AG10803 (cell line): ENCODE measurements around the gene RUFY1.
"Not testable (repeated sequence)": the region's sequence is repeated elsewhere in the genome, so short reads cannot be mapped to it uniquely, and the experiment has no call there.

ENCODE experiments used
- DNase-seq: peaks from one replicate; pipeline ENCODE4 v3.0.0; 2010; ENCODE audit warnings: low read depth
- H3K4me3 ChIP-seq: 2 replicates; pipeline ENCODE4 v1.5.1; 2011; ENCODE audit warnings: mild to moderate bottlenecking, low read length, control low read depth
- TF ChIP-seq, protein P1 (sequence below): conservative IDR thresholded peaks from 2 replicates; pipeline ENCODE4 v1.5.1; 2011; ENCODE audit warnings: mild to moderate bottlenecking, low read length, control low read depth, inconsistent platforms

The RUFY1 gene

DNA sequence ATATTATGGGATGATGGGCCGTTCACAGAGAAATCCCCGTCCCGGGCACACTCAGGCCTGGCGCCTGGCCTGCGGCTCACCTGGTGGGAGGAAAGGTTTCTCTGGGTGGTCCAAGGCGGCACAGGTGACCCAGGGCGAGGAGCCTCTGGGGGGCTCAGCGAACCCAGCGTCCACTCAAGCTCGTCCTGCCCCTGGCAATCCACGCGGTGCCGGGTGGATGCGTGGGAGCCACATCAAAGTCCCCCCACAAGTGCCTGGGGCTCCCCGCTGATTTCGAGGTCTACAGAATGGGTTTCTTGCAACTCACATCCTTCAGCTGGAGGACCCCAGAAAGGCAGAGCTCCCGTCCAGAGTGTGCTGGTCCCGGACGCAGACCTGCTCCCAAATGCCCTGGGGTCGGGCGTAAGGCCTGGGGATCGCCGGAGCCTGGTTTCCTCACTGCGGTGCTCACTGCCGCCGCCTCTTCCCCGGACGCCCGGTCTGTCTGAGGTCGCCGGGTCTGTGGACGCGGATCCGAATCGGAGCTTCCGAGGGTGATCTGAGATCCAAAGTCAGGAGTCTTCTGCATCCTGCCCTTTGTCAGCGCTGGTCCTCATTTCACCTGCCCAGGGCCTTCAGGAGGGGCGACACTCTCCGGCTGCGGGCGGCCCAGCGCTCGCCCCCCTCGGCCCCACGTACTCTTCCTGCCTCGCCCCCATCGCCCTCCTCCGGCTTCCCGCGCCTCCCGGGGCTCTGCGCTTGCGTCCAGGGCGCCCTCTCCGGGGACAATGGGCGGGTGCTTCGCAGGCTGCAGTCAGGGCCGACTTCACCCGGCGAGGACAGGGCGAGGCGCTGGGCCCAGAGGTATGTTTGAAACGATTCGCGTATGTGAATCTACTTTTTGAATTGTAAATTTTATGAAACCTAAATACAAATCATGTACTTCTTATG, 20.0 kb upstream of the RUFY1 start:
- peak; percentile 25 for DNase-seq
- TF ChIP-seq, protein P1, sequence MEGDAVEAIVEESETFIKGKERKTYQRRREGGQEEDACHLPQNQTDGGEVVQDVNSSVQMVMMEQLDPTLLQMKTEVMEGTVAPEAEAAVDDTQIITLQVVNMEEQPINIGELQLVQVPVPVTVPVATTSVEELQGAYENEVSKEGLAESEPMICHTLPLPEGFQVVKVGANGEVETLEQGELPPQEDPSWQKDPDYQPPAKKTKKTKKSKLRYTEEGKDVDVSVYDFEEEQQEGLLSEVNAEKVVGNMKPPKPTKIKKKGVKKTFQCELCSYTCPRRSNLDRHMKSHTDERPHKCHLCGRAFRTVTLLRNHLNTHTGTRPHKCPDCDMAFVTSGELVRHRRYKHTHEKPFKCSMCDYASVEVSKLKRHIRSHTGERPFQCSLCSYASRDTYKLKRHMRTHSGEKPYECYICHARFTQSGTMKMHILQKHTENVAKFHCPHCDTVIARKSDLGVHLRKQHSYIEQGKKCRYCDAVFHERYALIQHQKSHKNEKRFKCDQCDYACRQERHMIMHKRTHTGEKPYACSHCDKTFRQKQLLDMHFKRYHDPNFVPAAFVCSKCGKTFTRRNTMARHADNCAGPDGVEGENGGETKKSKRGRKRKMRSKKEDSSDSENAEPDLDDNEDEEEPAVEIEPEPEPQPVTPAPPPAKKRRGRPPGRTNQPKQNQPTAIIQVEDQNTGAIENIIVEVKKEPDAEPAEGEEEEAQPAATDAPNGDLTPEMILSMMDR: peak; percentile 20; the same call in 1 of the 2 replicates
- peak overlapping the region; percentile 47 for H3K4me3 ChIP-seq

DNA sequence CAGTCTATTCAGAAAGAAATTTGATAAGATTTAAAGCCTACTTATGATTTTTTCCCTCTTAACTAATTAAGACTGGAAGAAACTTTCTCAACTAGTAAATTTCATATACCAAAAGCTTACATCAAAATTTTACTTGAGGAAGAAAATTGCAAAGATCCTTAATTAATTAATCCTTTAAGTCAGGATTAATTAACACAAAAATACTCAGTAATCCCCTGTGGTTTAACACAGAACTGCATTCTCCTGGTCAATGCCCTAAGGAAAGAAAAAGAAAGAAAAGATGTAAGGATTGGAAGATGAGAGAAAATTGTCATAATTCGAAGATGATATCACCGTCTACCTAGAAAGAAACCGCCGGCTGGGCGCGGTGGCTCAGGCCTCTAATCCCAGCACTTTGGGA, 17.3 kb upstream of the RUFY1 start:
- no peak for DNase-seq
- TF ChIP-seq, protein P1: no peak
- H3K4me3 ChIP-seq: no peak overlapping the region

DNA sequence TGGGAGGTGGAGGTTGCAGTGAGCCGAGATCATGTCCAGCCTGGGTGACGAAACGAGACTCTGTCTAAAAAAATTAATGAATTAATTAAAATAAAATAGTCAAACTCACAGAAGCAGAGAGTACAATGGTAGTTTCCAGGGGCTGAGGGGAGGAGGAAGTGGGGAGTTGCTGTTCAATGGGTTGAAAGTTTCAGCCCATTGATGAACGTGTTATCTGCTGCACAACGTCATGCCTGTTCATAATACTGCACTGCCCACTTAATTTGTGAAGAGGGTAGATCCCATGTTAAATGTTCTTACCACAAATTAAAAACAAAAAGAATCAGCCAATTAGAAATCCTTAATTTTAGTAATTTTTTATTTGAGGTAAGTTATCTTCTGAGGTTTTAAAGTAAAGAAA, 16.4 kb upstream of the RUFY1 start:
- no peak for DNase-seq
- H3K4me3 ChIP-seq: no peak overlapping the region
- TF ChIP-seq, protein P1: no peak

DNA sequence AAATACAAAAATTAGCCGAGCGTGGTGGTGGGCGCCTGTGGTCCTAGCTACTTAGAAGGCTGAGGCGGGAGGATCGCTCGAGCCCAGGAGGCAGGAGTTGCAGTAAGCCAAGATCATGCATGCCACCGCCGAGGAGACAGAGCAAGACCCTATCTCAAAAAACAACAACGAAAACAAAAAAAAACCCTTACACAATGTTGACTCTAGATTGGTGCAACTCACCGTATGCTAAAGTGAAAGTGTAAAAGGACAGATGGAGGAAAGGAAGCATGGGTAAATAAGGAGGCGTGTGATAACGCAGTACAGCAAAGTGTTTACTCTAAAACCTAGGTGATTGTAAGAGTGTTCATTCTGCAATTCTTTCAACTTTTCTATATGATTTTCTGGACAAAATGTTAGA, 15.9 kb upstream of the RUFY1 start:
- TF ChIP-seq, protein P1: no peak
- no peak for DNase-seq
- no peak overlapping the region for H3K4me3 ChIP-seq

DNA sequence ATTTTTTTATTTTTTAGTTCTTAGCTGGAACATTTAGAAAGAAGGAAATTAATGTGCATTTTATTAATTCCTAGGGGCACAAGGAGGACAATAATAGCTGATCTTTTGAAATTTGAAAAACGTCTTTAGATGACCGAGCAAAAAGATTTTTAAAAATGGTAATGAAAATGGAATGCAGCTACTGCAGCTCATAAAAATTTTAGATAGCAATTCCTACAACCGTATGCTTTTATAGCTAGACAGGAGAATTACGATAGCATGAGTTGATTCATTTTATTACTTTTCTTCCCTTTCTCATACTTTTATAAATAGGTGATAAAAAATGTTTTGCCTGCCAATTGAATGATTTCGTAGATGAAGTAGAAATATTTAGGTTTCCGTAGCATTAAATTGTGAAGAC, 13.7 kb upstream of the RUFY1 start:
- TF ChIP-seq, protein P1: no peak
- no peak for DNase-seq
- no peak overlapping the region for H3K4me3 ChIP-seq

DNA sequence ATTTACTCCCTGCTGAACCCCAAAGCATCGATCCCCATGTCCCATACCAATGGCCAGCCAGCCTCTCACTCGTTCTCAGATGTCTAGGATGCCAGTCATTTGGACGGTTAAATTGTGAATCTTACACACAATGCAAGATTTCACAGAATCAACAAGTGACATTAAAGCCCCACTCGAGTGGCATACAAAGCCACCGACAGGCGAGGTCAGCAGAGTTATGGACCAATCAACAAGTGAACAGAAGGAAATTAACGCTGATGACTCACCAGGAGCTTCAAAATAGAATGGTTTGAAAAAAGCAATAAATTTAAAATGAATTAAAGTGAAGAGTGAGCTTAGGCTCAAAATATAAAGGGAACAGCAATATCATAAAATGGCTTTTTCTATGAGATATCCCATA, 8.2 kb upstream of the RUFY1 start:
- no peak overlapping the region for H3K4me3 ChIP-seq

DNA sequence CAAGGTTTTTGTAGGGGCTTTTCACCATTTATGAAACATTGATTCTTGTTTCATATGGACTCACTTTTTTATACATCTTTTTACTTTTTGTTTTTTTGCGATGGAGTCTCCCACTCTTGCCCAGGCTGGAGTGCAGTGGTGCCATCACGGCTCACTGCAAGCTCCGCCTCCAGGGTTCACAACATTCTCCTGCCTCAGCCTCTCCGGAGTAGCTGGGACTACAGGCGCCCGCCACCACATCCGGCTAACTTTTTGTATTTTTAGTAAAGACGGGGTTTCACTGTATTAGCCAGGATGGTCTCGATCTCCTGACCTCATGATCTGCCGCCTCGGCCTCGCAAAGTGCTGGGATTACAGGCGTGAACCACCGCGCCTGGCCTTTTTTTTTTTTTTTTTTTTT, 7.1 kb upstream of the RUFY1 start:
- not testable (repeated sequence) for DNase-seq

More for the DNA sequence above, 8.2 kb upstream of the RUFY1 start:
- TF ChIP-seq, protein P1: no peak
- DNase-seq: no peak

More for the DNA sequence above, 7.1 kb upstream of the RUFY1 start:
- not testable (repeated sequence) for H3K4me3 ChIP-seq
